HG03175 (cell line): Measurements from ENCODE around the gene VSIG10.
A peak's percentile ranks its signal among the peaks of the same experiment; 100 is the strongest.
"Not testable (repeated sequence)": the region's sequence is repeated elsewhere in the genome, so short reads cannot be mapped to it uniquely, and the experiment has no call there.

Experiments used
- ATAC-seq: cut with Tn5 transposase; IDR thresholded peaks from one replicate; pipeline ENCODE4 v1.9.1; 2021; ENCODE audit warnings: mild to moderate bottlenecking, moderate library complexity; ENCODE audit not compliant: unreplicated experiment

Gene VSIG10

DNA sequence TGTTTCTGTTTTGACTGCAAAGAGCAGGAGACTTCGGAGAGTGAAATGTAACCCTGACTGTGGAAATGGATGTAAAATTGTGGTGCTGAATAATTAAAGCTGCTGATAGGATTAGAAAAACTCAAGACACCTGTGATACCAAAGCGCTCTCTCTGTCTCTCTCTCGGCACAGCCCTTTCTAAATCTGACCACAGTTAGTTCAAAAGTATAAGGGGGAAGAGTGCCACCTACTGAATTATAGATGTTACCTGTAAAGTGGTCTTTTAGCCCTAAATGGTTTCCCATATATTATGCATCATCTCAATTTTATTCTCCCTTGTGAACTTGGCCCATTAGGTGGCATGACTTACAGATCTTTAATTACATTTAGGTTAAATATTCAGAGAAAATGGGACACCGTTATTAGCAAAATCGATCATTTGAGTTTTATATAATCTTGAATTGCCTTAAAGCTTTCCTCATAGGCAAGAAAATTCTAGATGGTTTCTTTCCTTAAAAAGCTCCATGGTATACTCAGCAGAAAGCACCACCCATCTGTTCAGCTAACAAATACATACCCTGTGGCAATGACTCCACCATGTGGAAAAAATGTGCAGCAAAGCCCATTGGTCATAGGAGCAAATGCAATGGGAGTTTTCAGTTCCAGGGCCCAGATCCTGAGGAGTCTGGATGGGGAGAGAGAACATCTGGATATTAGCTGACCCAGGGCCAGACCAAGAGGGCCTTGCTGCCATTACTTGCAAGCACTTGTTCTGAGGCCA lies 69.2 kb downstream of the VSIG10 start:
- no peak for ATAC-seq

DNA sequence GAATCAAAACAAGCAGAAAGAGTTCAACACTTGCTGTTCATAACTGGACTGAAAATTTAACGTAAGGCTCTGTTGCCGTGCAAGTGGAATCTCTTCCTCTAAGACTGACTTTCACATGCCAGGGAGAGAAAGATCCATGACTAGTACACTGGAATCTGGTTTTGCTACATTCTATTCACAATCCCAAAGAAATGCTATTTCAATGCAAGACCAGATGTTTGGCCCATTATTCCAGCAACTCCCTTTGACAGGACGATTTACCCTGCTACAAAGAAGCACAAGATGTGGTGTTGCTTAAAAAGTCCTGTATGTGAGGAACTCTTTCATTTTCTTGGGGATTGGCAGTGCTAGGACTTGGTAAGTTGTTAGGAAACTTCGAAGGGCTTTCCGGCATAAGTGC lies 69.9 kb downstream of the VSIG10 start:
- no peak for ATAC-seq

DNA sequence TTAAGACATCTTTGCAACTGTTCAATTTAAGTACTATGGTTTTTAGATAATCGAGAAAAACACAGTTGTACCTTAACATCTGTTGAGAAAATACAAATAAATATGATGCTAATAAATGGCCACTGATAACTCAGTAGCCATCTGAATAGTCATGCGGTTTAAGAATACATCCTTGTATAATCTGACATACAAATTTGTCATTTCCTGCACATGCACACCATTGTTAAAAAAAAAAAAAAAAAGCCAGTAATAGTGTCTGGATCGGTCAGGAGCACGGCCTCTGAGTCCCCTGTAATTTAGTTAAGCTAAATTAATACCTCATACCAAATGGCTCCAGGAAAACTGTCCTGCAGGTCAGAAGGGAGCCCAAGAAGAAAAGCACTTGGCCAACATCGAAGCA lies 70.5 kb downstream of the VSIG10 start:
- ATAC-seq: no peak

DNA sequence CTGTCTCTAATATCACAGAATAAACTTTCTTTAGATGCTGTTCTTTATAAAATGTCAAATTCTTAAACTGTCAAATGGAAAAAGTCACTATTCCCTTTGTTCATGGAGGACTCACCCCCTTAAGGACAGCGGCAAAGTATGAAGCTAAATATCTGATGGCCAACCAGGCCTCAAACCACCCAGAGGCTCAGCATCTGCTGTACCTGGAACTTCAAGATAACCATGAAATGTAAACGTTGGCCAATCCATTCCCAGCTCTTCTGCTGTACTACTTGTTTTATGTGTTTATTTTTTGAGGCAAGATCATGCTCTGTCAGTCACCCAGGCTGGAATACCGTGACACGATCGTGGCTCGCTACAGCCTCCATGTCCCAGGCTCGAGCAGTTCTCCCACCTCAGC lies 71.6 kb downstream of the VSIG10 start:
- ATAC-seq: no peak

- ATAC-seq: no peak
These were observed 74.6 kb downstream of the VSIG10 start for GRCh38 chr12:118029166-118029565.

DNA sequence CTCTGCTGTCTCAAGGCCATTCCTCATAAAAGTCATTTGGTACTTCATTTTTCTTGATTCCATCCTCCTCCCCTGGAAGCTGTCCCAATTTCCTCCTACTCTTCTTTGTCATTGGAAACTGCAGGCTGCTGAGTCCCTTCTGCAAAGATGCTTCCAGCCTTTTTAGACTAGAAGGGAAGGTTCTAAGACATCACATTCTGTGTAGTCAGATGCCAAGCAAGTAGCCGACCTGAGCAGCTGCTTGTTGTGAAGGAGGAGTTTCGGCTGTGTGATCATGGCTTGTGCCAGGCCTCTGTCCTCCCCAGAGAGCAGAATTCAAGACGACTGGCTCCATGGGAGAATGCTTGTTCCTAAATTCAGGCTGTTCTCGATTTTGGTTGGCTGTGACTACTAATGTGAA lies 78.6 kb downstream of the VSIG10 start:
- no peak for ATAC-seq

DNA sequence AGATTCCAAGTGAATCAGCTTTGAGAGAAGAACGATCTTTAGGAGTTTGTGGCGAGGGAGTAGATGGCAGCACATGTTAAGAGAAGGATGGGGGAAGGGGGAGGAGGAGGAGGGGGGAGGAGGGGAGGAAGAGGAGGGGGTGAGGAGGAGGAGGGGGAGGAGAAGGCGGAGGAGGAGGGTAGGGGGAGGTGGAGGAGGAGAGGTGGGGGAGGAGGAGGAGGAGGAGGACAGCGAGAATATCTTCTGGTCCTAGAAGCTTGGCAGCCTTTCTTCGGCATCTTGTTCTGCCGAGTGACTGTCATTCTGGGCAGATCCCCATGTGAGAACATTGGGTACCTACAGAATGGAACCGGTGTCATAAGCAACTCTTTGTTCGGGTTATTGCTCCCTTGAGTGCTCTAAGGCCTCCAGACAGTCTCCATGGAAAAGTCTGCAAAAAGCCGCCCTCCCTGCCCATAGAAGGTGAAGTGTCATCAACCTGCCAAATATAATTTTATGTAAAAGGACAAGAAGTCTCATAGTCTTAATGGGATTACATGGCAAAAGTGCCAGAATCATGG lies 80.4 kb downstream of the VSIG10 start:
- ATAC-seq: no peak

GRCh38 chr12:118022728-118023109 lies 81.1 kb downstream of the VSIG10 start:
- no peak for ATAC-seq

- not testable (repeated sequence) for ATAC-seq
These were observed 81.6 kb downstream of the VSIG10 start for GRCh38 chr12:118022097-118022727.

DNA sequence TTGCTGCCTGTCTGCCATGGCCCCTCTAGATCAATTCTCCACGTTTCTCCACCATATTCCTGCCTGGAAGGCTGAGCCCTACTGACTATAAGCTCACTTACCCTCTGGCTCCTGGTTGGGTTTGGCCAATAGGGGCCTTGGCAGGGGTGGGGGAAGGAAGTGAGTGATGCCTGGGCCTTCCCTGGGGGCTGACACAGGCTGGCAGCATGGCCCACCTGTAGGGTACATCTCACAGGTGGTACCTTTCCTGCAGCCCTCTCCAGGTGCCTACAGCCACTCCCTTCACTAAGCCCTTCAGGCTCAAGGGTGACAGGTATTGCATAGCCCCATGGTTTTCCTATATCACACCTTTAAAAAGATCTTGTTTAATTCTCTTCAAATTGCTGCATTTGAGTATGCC lies 83.8 kb downstream of the VSIG10 start:
- ATAC-seq: no peak

DNA sequence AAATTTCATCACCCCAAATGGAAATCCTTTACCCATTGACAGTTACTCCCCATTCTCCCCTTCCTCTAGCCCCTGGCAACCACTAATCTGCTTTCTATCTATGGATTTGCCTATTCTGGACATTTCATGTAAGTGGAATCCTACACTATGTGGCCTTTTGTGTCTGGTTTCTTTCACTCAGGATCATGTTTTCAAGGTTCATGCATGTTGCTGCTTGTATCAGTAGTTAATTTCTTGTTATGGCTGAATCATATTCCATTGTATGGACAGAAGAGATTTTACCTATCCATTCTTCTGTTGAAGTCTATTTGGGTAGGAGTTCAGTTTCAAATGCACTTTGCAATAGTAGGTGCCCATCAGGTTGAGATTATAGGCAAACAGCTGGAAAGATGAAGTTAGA lies 85.9 kb downstream of the VSIG10 start:
- ATAC-seq: no peak

GRCh38 chr12:118016424-118017264 lies 87.2 kb downstream of the VSIG10 start, which contains the start of gene RFC5:
Gene RFC5 (plus strand): TSS chr12:118016703. CDS start chr12:118016828, 125 bp downstream.
- ATAC-seq: peak; percentile 98

DNA sequence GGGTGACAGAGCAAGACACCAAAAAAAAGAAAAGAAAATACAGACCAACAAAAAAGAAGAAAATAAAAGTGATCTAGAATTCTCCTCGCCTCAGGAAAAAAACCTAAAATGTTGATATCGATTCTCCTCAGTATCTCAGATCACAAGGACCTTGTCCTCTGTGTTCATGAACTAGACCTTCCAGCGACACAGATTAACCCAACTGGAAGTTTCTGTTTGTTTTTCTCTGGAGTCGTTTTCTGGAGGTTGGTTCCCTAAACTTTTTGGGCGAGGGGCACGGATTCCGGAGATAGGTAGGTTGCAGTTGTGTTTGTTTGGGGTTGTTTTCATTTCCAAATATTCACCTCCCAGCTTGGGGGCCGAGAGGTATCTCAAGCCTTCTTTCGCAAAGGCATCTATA lies 87.9 kb downstream of the VSIG10 start:
- no peak for ATAC-seq

GRCh38 chr12:118015306-118015705 lies 88.5 kb downstream of the VSIG10 start:
- ATAC-seq: no peak
